Coronary artery (tissue), 2 donors: Measurements from ENCODE around the gene RPP25.

ENCODE experiments used
- DNase-seq: peaks from one replicate; pipeline ENCODE4 v3.0.0-alpha.2; 2017; ENCODE audit warnings: low spot score
- H3K27ac ChIP-seq, 2 donors: fragments of 200-600 bp; sonication (generic); one replicate each; pipeline ENCODE4 v1.5.1; 2016 to 2019
- H3K4me3 ChIP-seq: fragments of 200-600 bp; sonication (generic); 2 replicates; pipeline ENCODE4 v1.5.1; 2016; ENCODE audit warnings: mild to moderate bottlenecking, moderate library complexity
- CTCF ChIP-seq: fragments of 200-600 bp; sonication (generic); IDR thresholded peaks from one replicate; pipeline ENCODE4 v1.5.1; 2019; ENCODE audit warnings: antibody characterized with exemption

Gene RPP25

GRCh38 chr15:74995182-74995778 lies 38.7 kb upstream of the RPP25 start, which contains the start of gene SCAMP5:
Gene SCAMP5, plus strand, starts transcription at chr15:74995563. Its CDS starts 16,277 bp downstream, at chr15:75011840.
- peak; percentile 91 for DNase-seq
- no peak for TF ChIP-seq CTCF
- Histone ChIP-seq H3K27ac (no peak within 1 kb of the TSS), H3K4me3 (peak within 1 kb of the TSS; percentile 85)

- no peak overlapping the region for H3K4me3 ChIP-seq
- H3K27ac ChIP-seq = no peak overlapping the region
- DNase-seq = no peak
- no peak for TF ChIP-seq CTCF
Observed at GRCh38 chr15:74994685-74995084, 38.1 kb upstream of the RPP25 start.

GRCh38 chr15:74994236-74994635 lies 37.7 kb upstream of the RPP25 start:
- no peak overlapping the region for H3K27ac ChIP-seq
- DNase-seq = no peak
- TF ChIP-seq CTCF = no peak
- no peak overlapping the region for H3K4me3 ChIP-seq

- no peak overlapping the region for H3K4me3 ChIP-seq
- H3K27ac ChIP-seq = no peak overlapping the region
- no peak for TF ChIP-seq CTCF
- DNase-seq = no peak
Observed at GRCh38 chr15:74992619-74993018, 36.0 kb upstream of the RPP25 start.

GRCh38 chr15:74989527-74989926 lies 33.0 kb upstream of the RPP25 start:
- Histone ChIP-seq H3K27ac (no peak overlapping the region), H3K4me3 (no peak overlapping the region)
- DNase-seq = no peak
- TF ChIP-seq CTCF = no peak

GRCh38 chr15:74988007-74988800 lies 31.6 kb upstream of the RPP25 start:
- no peak for DNase-seq
- TF ChIP-seq CTCF = no peak
- Histone ChIP-seq H3K27ac (no peak overlapping the region), H3K4me3 (no peak overlapping the region)
